Middle frontal gyrus (tissue), 1 donor: ENCODE results near the gene VRK3.
A peak's percentile ranks its signal among the peaks of the same experiment; 100 is the strongest.
"Not testable (repeated sequence)": the region's sequence is repeated elsewhere in the genome, so short reads cannot be mapped to it uniquely, and the experiment has no call there.

Experiments
- DNase-seq: peaks from one replicate; pipeline ENCODE4 v3.0.0-alpha.2; 2015; ENCODE audit warnings: low spot score; ENCODE audit errors: extremely low spot score

Gene VRK3, protein sequence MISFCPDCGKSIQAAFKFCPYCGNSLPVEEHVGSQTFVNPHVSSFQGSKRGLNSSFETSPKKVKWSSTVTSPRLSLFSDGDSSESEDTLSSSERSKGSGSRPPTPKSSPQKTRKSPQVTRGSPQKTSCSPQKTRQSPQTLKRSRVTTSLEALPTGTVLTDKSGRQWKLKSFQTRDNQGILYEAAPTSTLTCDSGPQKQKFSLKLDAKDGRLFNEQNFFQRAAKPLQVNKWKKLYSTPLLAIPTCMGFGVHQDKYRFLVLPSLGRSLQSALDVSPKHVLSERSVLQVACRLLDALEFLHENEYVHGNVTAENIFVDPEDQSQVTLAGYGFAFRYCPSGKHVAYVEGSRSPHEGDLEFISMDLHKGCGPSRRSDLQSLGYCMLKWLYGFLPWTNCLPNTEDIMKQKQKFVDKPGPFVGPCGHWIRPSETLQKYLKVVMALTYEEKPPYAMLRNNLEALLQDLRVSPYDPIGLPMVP

DNA sequence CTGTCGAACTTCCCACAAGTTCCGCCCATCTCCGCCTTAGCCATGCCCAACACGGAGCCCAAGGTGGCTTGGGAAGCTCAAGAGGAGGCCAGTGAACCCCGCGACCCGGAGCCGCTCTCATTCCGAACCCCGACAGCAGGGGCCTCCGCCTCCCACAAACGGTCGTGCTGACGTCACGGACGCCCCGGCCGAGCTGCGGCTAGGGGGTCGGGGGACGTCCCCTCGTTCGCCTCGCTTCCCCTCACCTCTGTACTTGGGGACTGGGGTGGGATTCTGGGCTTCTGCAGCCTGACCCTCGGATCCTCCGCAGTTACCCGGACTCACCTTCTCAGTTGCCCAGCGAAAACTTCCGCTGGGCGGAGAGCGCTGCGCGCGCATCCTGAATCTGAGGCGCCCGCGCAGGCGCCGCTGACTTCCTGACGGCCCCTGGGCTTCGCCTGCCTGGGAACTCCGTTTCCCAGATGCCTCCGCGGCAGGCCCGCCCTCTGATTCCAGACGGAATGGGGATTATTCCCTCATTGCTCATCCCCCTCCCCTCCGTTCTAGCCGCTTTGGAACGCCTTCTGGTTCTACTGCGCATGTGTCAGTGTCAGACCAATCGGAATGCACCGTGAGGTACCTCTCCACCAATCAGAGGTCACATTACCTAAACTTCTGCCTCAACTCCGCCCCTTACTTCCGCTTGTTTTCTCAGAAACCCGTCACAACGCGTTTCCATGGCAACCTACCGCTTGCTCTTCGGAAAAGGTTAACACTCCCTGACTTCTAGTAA lies at the start of gene VRK3:
Gene VRK3, minus strand, starts transcription at position 351 of the 772 bp plus-strand sequence. CDS start 9,210 bp downstream, outside the sequence.
- DNase-seq = peak; percentile 99

DNA sequence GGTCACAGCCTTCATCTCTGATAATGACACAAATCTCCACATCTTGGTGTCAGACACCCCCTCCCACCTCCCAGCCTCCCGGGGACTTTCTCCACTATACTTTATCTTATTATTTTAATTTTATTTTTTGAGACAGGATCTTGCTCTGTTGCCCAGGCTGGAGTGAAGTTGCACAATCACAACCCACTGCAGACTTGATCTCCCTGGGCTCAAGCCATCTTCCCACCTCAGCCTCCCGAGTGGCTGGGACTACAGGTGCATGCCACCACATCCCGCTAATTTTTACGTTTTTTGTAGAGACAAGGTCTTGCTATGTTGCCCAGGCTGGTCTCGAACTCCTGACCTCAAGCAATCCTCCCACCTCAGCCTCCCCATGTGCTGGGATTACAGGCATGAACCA lies 43.2 kb upstream of the VRK3 start:
- DNase-seq = not testable (repeated sequence)

DNA sequence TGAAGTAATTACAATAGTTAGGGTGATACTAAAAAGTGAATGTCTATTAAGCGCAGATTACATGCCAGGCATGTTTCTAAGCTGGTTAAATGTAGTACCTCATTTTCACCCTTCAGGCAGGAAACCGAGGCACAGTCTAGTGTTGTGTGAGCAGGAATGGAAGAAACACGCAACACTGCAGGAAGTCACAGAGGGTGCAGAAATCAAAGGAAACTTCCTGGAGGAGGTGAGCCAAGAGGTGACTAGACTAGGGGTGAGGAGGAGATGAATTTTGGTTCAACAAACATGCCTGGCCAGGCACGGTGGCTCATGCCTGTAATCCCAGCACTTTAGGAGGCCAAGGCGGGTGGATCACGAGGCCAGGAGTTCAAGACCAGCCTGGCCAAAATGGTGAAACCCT lies 42.4 kb upstream of the VRK3 start:
- DNase-seq = no peak

GRCh38 chr19:50065938-50066337 lies 40.8 kb upstream of the VRK3 start:
- no peak for DNase-seq

GRCh38 chr19:50061650-50062049 lies 36.5 kb upstream of the VRK3 start:
- no peak for DNase-seq

DNA sequence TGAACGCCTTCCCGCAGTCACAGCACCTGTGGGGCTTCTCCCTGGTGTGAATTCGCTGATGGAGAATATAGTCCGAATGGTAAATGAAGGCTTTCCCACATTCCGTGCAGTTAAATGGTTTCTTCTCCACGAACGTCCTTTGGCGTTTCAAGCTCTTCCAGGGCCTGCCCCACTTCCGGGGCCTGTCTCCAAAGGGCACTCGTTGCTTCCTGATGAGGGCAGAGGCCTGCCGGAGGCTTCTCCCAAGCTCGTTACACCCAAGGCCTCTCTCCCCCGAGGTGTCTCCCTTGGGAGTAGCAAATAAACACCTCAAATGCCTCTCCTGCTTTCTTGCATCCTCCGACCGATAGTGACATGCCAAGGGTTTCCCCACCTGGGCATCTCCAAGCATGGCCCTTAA lies 34.9 kb upstream of the VRK3 start:
- no peak for DNase-seq

GRCh38 chr19:50059045-50059444 lies 33.9 kb upstream of the VRK3 start:
- no peak for DNase-seq

DNA sequence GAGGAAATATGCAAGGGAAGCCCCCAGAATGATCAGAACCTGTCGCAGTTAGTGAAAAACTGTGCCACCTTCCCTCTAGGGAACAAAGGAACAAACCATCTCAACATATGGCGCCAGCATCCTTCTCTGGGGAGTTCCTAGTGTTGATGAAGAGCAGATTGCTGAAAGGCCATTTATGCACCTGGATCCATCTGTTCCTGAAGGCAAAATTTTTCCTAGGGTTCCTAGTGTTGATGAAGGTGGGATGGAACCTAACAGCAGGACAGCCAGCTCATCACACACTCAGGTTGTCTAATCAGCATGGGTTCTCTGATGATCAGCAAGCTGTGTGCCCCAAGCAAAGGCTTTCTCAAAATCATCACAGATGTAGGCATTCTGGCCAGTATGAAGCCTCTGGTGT lies 33.3 kb upstream of the VRK3 start:
- DNase-seq = no peak

DNA sequence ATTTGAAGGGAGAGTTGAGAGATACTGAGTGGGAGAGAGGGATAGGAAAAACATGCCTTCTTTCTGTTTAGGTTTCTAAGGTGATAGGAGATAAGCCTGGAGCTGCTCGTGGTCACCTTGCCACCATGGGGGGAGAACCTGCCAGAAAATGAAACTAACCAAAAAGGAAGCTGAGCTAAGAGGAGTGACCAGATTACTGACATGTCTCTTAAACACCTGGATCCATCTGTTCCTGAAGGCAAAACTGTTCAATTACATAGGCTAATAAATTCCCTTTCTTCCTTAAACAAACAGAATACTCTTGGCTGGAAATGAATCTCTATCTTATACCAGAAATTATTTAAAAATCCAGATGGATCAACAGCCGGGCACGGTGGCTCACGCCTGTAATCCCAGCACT lies 27.9 kb upstream of the VRK3 start:
- DNase-seq = no peak

DNA sequence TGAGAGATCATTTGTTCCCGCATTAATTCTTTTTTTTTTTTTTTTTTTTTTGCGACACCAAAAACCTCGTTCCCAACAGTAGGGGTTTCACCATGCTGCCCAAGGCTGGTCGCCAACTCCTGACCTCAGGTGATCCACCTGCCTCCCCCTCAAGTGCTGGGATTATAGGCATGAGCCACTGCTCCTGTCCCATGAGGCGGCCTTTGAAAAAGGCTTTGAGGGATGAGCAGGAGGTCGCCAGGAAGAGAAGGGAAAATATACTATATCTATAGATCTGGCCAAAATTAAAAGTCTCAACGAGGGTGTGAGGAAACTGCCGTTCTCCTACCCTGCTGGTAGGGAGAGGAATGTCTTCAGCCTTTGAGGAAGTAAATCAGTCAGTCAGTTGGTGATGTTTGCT lies 26.8 kb upstream of the VRK3 start:
- DNase-seq = no peak

DNA sequence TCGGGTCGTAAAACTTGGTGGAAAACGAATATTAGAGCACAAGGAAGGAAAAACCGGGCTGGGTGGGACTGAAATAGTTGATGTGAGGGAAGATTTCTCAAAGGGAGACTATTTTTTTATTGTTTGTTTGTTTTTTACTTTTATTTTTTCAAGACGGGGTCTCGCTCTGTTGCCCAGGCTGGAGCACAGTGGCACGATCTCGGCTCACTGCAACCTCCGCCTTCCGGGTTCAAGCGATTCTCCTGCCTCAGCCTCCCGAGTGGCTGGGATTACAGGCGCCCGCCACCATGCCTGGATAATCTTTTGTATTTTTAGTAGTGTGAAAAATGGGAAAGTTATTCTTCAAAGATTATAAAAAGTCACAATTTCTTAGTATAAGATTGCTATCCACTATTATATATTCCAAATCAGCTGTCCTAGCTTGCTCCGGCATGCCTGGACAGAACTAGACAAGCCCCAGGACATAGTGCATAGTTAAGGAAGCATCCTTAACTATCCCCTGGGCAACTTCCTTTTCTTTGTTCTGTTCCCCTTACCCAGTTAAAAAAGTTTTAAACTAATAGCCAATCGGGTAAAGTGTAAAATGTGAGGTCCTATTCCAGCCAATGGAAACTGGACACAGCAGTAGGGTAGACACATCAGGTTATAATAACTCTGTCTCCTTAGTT lies 26.2 kb upstream of the VRK3 start:
- DNase-seq = not testable (repeated sequence)

DNA sequence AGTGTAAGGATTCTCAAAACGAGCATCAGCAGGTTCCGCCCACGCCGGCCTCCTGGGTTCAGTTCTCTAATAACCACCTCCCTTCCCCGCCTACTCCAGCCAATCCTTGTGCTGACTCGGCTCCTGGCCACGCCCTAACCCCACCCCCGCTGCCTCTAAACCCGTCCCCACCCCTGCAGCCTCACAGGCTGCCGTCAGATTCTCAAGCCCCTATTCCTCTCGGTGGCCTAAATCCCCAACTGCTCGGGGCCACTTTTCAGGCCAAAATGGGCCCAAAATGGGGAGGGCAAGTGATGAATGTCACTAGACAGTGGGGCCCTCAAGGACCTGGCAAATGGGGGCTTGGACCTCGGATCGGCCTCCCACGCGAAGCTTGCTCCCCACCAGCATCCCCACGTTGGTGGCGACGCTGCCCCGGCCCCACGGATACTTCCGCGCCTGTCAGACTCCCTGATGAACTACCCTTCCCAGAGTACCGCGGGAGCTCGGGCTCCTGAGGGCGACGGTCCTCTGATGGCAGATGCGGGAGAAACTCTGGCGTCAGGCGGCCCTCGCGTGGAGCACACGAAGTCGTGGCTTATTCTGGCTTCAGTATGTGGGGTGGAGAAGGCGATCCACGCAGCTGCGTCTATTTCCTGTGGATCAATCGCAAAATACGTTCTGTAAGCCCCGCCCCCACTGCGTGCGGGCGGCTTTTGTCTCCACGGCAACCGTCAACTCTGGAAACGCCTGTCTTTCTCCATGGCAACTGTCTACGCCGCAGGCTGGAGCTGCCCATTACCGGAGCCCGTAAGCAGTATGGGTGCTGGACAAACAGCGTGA lies 25.4 kb upstream of the VRK3 start:
- peak; percentile 72 for DNase-seq

DNA sequence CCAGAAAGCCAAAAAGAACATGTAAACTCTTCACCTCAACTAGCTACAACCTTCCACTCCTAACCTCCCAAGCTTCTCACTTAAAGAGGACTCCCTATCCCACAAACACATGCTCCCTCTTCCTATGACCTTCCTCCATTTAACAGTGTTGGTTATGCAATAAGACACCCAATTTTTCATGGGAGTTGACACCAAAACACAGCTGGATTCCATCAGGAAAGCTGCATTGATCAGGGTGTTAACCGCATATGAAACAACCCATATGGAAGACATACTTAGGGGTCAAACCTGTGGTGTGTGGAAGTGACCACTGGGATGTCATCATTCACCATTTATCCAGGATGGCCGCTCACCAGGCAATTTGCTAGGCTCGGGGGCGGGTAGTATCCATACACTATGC lies 22.5 kb upstream of the VRK3 start:
- no peak for DNase-seq

- DNase-seq = peak; percentile 48
Measured at GRCh38 chr19:50046649-50047503, 21.7 kb upstream of the VRK3 start.

DNA sequence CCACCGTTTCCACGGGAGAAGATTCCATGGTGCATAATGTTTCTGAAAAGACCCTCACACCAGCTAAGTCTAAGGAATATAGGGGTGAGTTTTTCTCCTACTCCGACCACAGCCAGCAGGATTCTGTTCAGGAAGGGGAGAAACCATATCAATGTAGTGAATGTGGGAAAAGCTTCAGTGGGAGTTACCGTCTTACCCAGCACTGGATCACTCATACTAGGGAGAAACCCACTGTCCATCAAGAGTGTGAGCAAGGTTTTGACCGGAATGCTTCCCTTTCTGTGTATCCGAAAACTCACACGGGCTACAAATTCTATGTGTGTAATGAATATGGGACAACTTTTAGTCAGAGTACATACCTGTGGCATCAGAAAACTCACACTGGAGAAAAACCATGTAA lies 19.8 kb upstream of the VRK3 start:
- DNase-seq = no peak

GRCh38 chr19:50043967-50044366 lies 18.8 kb upstream of the VRK3 start:
- no peak for DNase-seq

GRCh38 chr19:50042363-50043024 lies 17.3 kb upstream of the VRK3 start:
- DNase-seq = no peak

GRCh38 chr19:50040967-50041366 lies 15.8 kb upstream of the VRK3 start:
- no peak for DNase-seq

DNA sequence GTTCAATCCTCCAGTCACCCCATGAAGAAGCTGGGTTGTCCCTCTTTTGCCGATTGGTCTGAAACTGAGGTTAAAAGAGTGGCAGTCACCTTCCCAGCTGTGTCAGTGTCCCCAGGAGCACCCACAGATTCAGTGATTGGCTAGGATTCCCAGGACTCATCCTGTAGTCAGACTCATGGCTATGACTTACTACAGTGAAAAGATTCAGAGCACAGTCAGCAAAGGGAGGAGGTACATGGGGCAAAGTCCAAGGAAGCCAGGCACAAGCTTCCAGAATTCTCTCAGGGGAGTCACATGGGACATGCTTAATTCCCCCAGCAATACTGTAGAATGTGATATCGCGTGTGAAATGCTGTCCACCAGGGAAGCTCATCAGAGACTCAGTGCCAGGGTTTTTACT lies 14.8 kb upstream of the VRK3 start:
- DNase-seq = no peak

GRCh38 chr19:50036908-50037307 lies 11.7 kb upstream of the VRK3 start:
- no peak for DNase-seq
